ENCODE data around the gene FNBP1L. TPM values are rescaled to one million over a fixed set of nuclear protein-coding genes. Genes with fewer than 3 reads are reported as not detected.
A peak's percentile ranks its signal among the peaks of the same experiment; 100 is the strongest.

Gene FNBP1L
- total and polyA plus RNA-seq, 9 of the 15 experiments (the other 6 are each of a cell fraction or from before 2014, with no cell fraction given), result 1.4 to 6.9 (median 5.9) TPM

GRCh38 chr1:93434987-93435386 lies 12.9 kb upstream of the FNBP1L start:
- TF ChIP-seq REST (IDR thresholded peaks at IDR 0.05; ENCODE audit: borderline replicate concordance), result peak; percentile 49
- TF ChIP-seq REST (CRISPR knock-in tag; IDR thresholded peaks at IDR 0.05; ENCODE audit: low read depth), result no peak
- no peak for TF ChIP-seq E2F4 (CRISPR knock-in tag; IDR thresholded peaks at IDR 0.05; ENCODE audit: low read depth)
- FAIRE-seq, result no peak

More at GRCh38 chr1:93434987-93435386, 12.9 kb upstream of the FNBP1L start:
- ChIA-PET POLR2A (no interaction called here), CTCF (ENCODE audit: low intra/inter-chr PET ratio) (no interaction called here)
- intact Hi-C loops (cut with micrococcal nuclease) (loop anchor here (5.0 kb wide), 1 partner anchor 128 kb away; no protein-coding TSS in a partner anchor), in situ Hi-C loops (cut with MboI) (loop anchor here (10.0 kb wide), 2 partner anchors 130 to 400 kb away; no protein-coding TSS in a partner anchor)
- Histone ChIP-seq H3K4me1 (replicated peaks in 1 of 2; ENCODE audit: control insufficient read depth in 2 of 2, insufficient read depth in 2 of 2, low read length in 2 of 2) (no peaks in the 10 kb centered on the region), H3K4me2 (ENCODE audit: insufficient read depth, low read length) (no peak overlapping the region), H3K9me3 (replicated peaks; ENCODE audit: control insufficient read depth, insufficient read depth, low read depth, low read length) (peaks cover 4% of the 10 kb centered on the region), H3K9me1 (ENCODE audit: control insufficient read depth, insufficient read depth, low read length) (no peaks in the 10 kb centered on the region), H3K79me2 (ENCODE audit: control insufficient read depth, insufficient read depth, low read length) (no peaks in the 10 kb centered on the region), H3K27ac (ENCODE audit: extremely low read depth, low read depth, low read length) (no peak overlapping the region), H3K4me3 (no peak overlapping the region), H3K27me3 (ENCODE audit: control insufficient read depth in 2 of 2, insufficient read depth in 2 of 2, low read length in 2 of 2) (no peaks in the 10 kb centered on the region), H3K36me3 (ENCODE audit: control insufficient read depth, insufficient read depth, low read length) (no peaks in the 10 kb centered on the region), H3K9ac (ENCODE audit: insufficient read depth in 1 of 2, low read depth in 2 of 2, low read length in 2 of 2) (no peak overlapping the region), H4K20me1 (replicated peaks; ENCODE audit: control insufficient read depth, insufficient read depth, low read length) (no peaks in the 10 kb centered on the region), H2AFZ (ENCODE audit: low read depth, low read length) (no peak overlapping the region)
- no TSS peak for BruUV-seq (replicated peaks)
- 3% methylated on average over 5 of the region's 5 CpGs for WGBS (ENCODE audit: insufficient coverage, low coverage, missing lambda C conversion rate)
- ATAC-seq, result no peak
- DNase-seq (ENCODE audit: extremely low read depth in 1 of 4, low spot score in 3 of 4), result no peak
